Neural crest cell (in vitro differentiated cells): ENCODE results near the gene TRABD2B. TPM values are rescaled to one million over a fixed set of nuclear protein-coding genes. Genes with fewer than 3 reads are reported as not detected.

ENCODE experiments used
- DNase-seq: peaks from one replicate; pipeline ENCODE4 v3.0.0; 2021; ENCODE audit warnings: low read depth, mixed read lengths, low spot score
- H3K27ac Mint-ChIP-seq: one replicate; pipeline ENCODE4 v1.8.0; 2021; ENCODE audit warnings: mild to moderate bottlenecking, mixed read lengths; ENCODE audit not compliant: unreplicated experiment
- H3K27me3 Mint-ChIP-seq: 2 replicates; pipeline ENCODE4 v1.8.0; 2021; ENCODE audit warnings: low read depth, mild to moderate bottlenecking, mixed read lengths
- H3K36me3 Mint-ChIP-seq: 2 replicates; pipeline ENCODE4 v1.8.0; 2021; ENCODE audit warnings: low read depth, mild to moderate bottlenecking, mixed read lengths
- H3K4me1 Mint-ChIP-seq: 2 replicates; pipeline ENCODE4 v1.8.0; 2021; ENCODE audit warnings: mixed read lengths
- H3K4me3 Mint-ChIP-seq: one replicate; pipeline ENCODE4 v1.8.0; 2021; ENCODE audit warnings: mild to moderate bottlenecking, mixed read lengths
- H3K9me3 Mint-ChIP-seq: 2 replicates; pipeline ENCODE4 v1.8.0; 2021; ENCODE audit warnings: mixed read lengths
- CTCF ChIP-seq: fragments of 200-600 bp; sonication (generic); conservative IDR thresholded peaks from 2 replicates; pipeline ENCODE4 v1.5.0; 2021; ENCODE audit warnings: antibody characterized with exemption, mild to moderate bottlenecking
- total RNA-seq: library from RNA; stranded (reverse); gene quantifications from 2 replicates; pipeline ENCODE4 v1.2.1, GENCODE V29; 2021

TRABD2B gene
- total RNA-seq, 1 donor from 2014 or later = 0.49 TPM

- Mint-ChIP-seq H3K27me3 (no peaks in the 10 kb centered on the region), H3K9me3 (no peaks in the 10 kb centered on the region), H3K36me3 (no peaks in the 10 kb centered on the region), H3K4me1 (peaks cover 5% of the 10 kb centered on the region), H3K4me3 (no peak overlapping the region), H3K27ac (no peak overlapping the region)
- no peak for DNase-seq
- no peak for TF ChIP-seq CTCF
Observed at GRCh38 chr1:47805921-47806361, 191.2 kb downstream of the TRABD2B start.

- H3K4me1 Mint-ChIP-seq = peaks cover 5% of the 10 kb centered on the region
- TF ChIP-seq CTCF = no peak
- H3K27me3 Mint-ChIP-seq = no peaks in the 10 kb centered on the region
- H3K27ac Mint-ChIP-seq = no peak overlapping the region
- DNase-seq = no peak
- no peaks in the 10 kb centered on the region for H3K36me3 Mint-ChIP-seq
- no peak overlapping the region for H3K4me3 Mint-ChIP-seq
- no peaks in the 10 kb centered on the region for H3K9me3 Mint-ChIP-seq
Observed at GRCh38 chr1:47805018-47805417, 192.2 kb downstream of the TRABD2B start.

- H3K36me3 Mint-ChIP-seq = no peaks in the 10 kb centered on the region
- TF ChIP-seq CTCF = no peak
- no peak overlapping the region for H3K27ac Mint-ChIP-seq
- peaks cover 5% of the 10 kb centered on the region for H3K4me1 Mint-ChIP-seq
- no peaks in the 10 kb centered on the region for H3K9me3 Mint-ChIP-seq
- H3K4me3 Mint-ChIP-seq = no peak overlapping the region
- H3K27me3 Mint-ChIP-seq = no peaks in the 10 kb centered on the region
- DNase-seq = no peak
Observed at GRCh38 chr1:47803815-47804501, 193.2 kb downstream of the TRABD2B start.

GRCh38 chr1:47797575-47797974 is 199.6 kb downstream of the TRABD2B start:
- no peak for DNase-seq
- H3K4me1 Mint-ChIP-seq = peaks cover 3% of the 10 kb centered on the region

GRCh38 chr1:47796626-47797025 is 200.6 kb downstream of the TRABD2B start:
- H3K9me3 Mint-ChIP-seq = no peaks in the 10 kb centered on the region
- no peak for TF ChIP-seq CTCF
- no peaks in the 10 kb centered on the region for H3K36me3 Mint-ChIP-seq
- H3K4me3 Mint-ChIP-seq = no peak overlapping the region
- no peaks in the 10 kb centered on the region for H3K27me3 Mint-ChIP-seq
- H3K4me1 Mint-ChIP-seq = no peaks in the 10 kb centered on the region
- no peak overlapping the region for H3K27ac Mint-ChIP-seq
- no peak for DNase-seq

More at GRCh38 chr1:47797575-47797974, 199.6 kb downstream of the TRABD2B start:
- Mint-ChIP-seq H3K4me3 (no peak overlapping the region), H3K36me3 (no peaks in the 10 kb centered on the region), H3K27me3 (no peaks in the 10 kb centered on the region), H3K9me3 (no peaks in the 10 kb centered on the region), H3K27ac (no peak overlapping the region)
- no peak for TF ChIP-seq CTCF
